H9 (cell line): ENCODE measurements around the gene SELENOH. TPM values are rescaled to one million over a fixed set of nuclear protein-coding genes. Genes with fewer than 3 reads are reported as not detected.

Experiments
- DNase-seq: peaks from one replicate; pipeline ENCODE4 v3.0.0-alpha.2; 2017
- H2AFZ ChIP-seq: one replicate; pipeline ENCODE4 v1.6.1; 2013; ENCODE audit warnings: mild to moderate bottlenecking, low read length, control low read depth, moderate library complexity
- H2AK5ac ChIP-seq: 2 replicates; pipeline ENCODE4 v1.6.1; 2013; ENCODE audit warnings: low read length, control low read depth, mixed read lengths; ENCODE audit not compliant: insufficient read length
- H2BK120ac ChIP-seq: one replicate; pipeline ENCODE4 v1.6.1; 2013; ENCODE audit warnings: low read depth, mild to moderate bottlenecking, low read length, control low read depth, inconsistent platforms; ENCODE audit not compliant: poor library complexity, severe bottlenecking
- H2BK12ac ChIP-seq: 2 replicates; pipeline ENCODE4 v1.6.1; 2013; ENCODE audit warnings: low read length, control low read depth, mixed read lengths, low read depth; ENCODE audit not compliant: insufficient read length
- H2BK15ac ChIP-seq: 2 replicates; pipeline ENCODE4 v1.6.1; 2013; ENCODE audit warnings: low read depth, low read length, control low read depth
- H2BK20ac ChIP-seq: one replicate; pipeline ENCODE4 v1.6.1; 2013; ENCODE audit warnings: low read depth, mild to moderate bottlenecking, low read length, control low read depth, inconsistent platforms; ENCODE audit not compliant: poor library complexity, severe bottlenecking
- H2BK5ac ChIP-seq: 2 replicates; pipeline ENCODE4 v1.6.1; 2013; ENCODE audit warnings: low read length, control low read depth, mixed read lengths; ENCODE audit not compliant: insufficient read length
- H3K14ac ChIP-seq: 2 replicates; pipeline ENCODE4 v1.6.1; 2013; ENCODE audit warnings: low read length, control low read depth; ENCODE audit not compliant: insufficient read depth
- H3K18ac ChIP-seq: 2 replicates; pipeline ENCODE4 v1.6.1; 2013; ENCODE audit warnings: low read depth, mild to moderate bottlenecking, mixed read lengths, low read length, control low read depth; ENCODE audit not compliant: insufficient read length
- H3K23ac ChIP-seq: 2 replicates; pipeline ENCODE4 v1.6.1; 2013; ENCODE audit warnings: low read length, control low read depth, mixed read lengths, low read depth; ENCODE audit not compliant: insufficient read length
- H3K23me2 ChIP-seq: 2 replicates; pipeline ENCODE4 v1.6.1; 2013; ENCODE audit warnings: low read depth, mild to moderate bottlenecking, mixed read lengths, low read length, control low read depth; ENCODE audit not compliant: insufficient read length, poor library complexity, severe bottlenecking
- H3K27ac ChIP-seq: 2 replicates; pipeline ENCODE4 v1.5.1; 2013; ENCODE audit warnings: low read length, control low read depth, mixed read lengths, low read depth; ENCODE audit not compliant: insufficient read length
- H3K27me3 ChIP-seq: 2 replicates; pipeline ENCODE4 v1.6.1; 2013; ENCODE audit warnings: low read length, control low read depth, inconsistent platforms; ENCODE audit not compliant: insufficient read depth
- H3K4ac ChIP-seq: 2 replicates; pipeline ENCODE4 v1.6.1; 2013; ENCODE audit warnings: low read depth, mild to moderate bottlenecking, control low read depth, inconsistent platforms, low read length, moderate library complexity
- H3K4me1 ChIP-seq: 2 replicates; pipeline ENCODE4 v1.6.1; 2013; ENCODE audit warnings: low read length, control low read depth, inconsistent platforms; ENCODE audit not compliant: insufficient read depth
- H3K4me2 ChIP-seq: 2 replicates; pipeline ENCODE4 v1.6.1; 2013; ENCODE audit warnings: low read length, control low read depth, mixed read lengths; ENCODE audit not compliant: insufficient read length, insufficient read depth
- H3K56ac ChIP-seq: 2 replicates; pipeline ENCODE4 v1.6.1; 2013; ENCODE audit warnings: low read depth, mild to moderate bottlenecking, mixed read lengths, low read length, control low read depth; ENCODE audit not compliant: insufficient read length
- H3K79me1 ChIP-seq: 2 replicates; pipeline ENCODE4 v1.6.1; 2013; ENCODE audit warnings: low read depth, mild to moderate bottlenecking, moderate library complexity, low read length, control low read depth, inconsistent platforms; ENCODE audit not compliant: insufficient read depth, poor library complexity, severe bottlenecking
- H3K79me2 ChIP-seq: 2 replicates; pipeline ENCODE4 v1.6.1; 2013; ENCODE audit warnings: low read length, control low read depth, inconsistent platforms; ENCODE audit not compliant: insufficient read depth
- H3K9ac ChIP-seq: 2 replicates; pipeline ENCODE4 v1.6.1; 2013; ENCODE audit warnings: low read length, control low read depth, mixed read lengths; ENCODE audit not compliant: insufficient read length; ENCODE audit errors: extremely low read depth
- H3K9me3 ChIP-seq: one replicate; pipeline ENCODE4 v1.6.1; 2013; ENCODE audit warnings: low read depth, low read length, inconsistent platforms; ENCODE audit not compliant: control insufficient read depth
- H3T11ph ChIP-seq: one replicate; pipeline ENCODE4 v1.6.1; 2013; ENCODE audit warnings: mild to moderate bottlenecking, low read length, control low read depth, inconsistent platforms
- H4K20me1 ChIP-seq: one replicate; pipeline ENCODE4 v1.6.1; 2013; ENCODE audit not compliant: control insufficient read depth, insufficient read length, insufficient read depth
- H4K5ac ChIP-seq: 2 replicates; pipeline ENCODE4 v1.6.1; 2013; ENCODE audit warnings: low read depth, mild to moderate bottlenecking, mixed read lengths, low read length, control low read depth; ENCODE audit not compliant: insufficient read length
- H4K8ac ChIP-seq: replicated peaks from 2 replicates; pipeline ENCODE4 v1.6.1; 2013; ENCODE audit warnings: low read length, control low read depth, mixed read lengths, low read depth; ENCODE audit not compliant: insufficient read length
- H4K91ac ChIP-seq: 2 replicates; pipeline ENCODE4 v1.6.1; 2013; ENCODE audit warnings: low read depth, mild to moderate bottlenecking, moderate library complexity, mixed read lengths, low read length, control low read depth; ENCODE audit not compliant: insufficient read length
- H3K27ac Mint-ChIP-seq, 3 experiments: 2 replicates in 2 of 3; 3 replicates in 1 of 3; pipeline ENCODE4 v1.8.0; 2020 to 2021; ENCODE audit warnings: mixed read lengths in 3 of 3, mild to moderate bottlenecking in 1 of 3, moderate library complexity in 1 of 3
- H3K27me3 Mint-ChIP-seq: 2 replicates; pipeline ENCODE4 v1.8.0; 2021; ENCODE audit warnings: low read depth, mild to moderate bottlenecking, moderate library complexity, mixed read lengths
- H3K36me3 Mint-ChIP-seq, 3 experiments: 2 replicates in 2 of 3; 3 replicates in 1 of 3; pipeline ENCODE4 v1.8.0; 2020 to 2021; ENCODE audit warnings: low read depth in 3 of 3, mixed read lengths in 3 of 3; ENCODE audit not compliant: insufficient read depth in 1 of 3
- H3K4me1 Mint-ChIP-seq, 2 experiments: 2 replicates each; pipeline ENCODE4 v1.8.0; 2020; ENCODE audit warnings: mixed read lengths in 2 of 2
- H3K4me3 Mint-ChIP-seq, 2 experiments: 2 replicates in 1 of 2; 3 replicates in 1 of 2; pipeline ENCODE4 v1.8.0; 2020 to 2021; ENCODE audit warnings: mild to moderate bottlenecking in 2 of 2, mixed read lengths in 2 of 2, moderate library complexity in 1 of 2
- H3K9me3 Mint-ChIP-seq, 2 experiments: 2 replicates in 1 of 2; 3 replicates in 1 of 2; pipeline ENCODE4 v1.8.0; 2020; ENCODE audit warnings: mild to moderate bottlenecking in 2 of 2, mixed read lengths in 2 of 2, moderate library complexity in 1 of 2
- CTCF ChIP-seq: fragments of 200-600 bp; sonication (generic); conservative IDR thresholded peaks from 3 replicates; pipeline ENCODE4 v1.8.0; 2021; ENCODE audit warnings: antibody characterized with exemption, mild to moderate bottlenecking
- WGBS: extraction: QIAGEN DNeasy Blood & Tissue Kit; methylation state at CpG from one replicate; pipeline ENCODE4 v1.1.7; 2013; ENCODE audit warnings: missing lambda C conversion rate, low lambda C conversion rate, mixed read lengths; ENCODE audit not compliant: insufficient read length; ENCODE audit errors: extremely low coverage; 5-methylcytosine and 5-hydroxymethylcytosine counted together
- total RNA-seq: library from RNA; stranded (reverse); gene quantifications from 2 replicates; pipeline ENCODE4 v1.2.1, GENCODE V29; 2021

SELENOH gene
- total RNA-seq, 1 experiment from 2014 or later = 251 TPM

- peaks cover 7% of the 10 kb centered on the region for H3K23me2 ChIP-seq
- no peaks in the 10 kb centered on the region for H4K20me1 ChIP-seq
- peak overlapping the region; percentile 61 for H3K18ac ChIP-seq
- no peak overlapping the region for H2AFZ ChIP-seq
- no peak for DNase-seq
- peak overlapping the region; percentile 98 for H3K27ac ChIP-seq
- H3K79me1 ChIP-seq = peaks cover 3% of the 10 kb centered on the region
- peak overlapping the region; percentile 93 for H2BK120ac ChIP-seq
- peak overlapping the region; percentile 99 for H3K9ac ChIP-seq
- H3K4ac ChIP-seq = no peak overlapping the region
- peaks cover 45% of the 10 kb centered on the region for H3K79me2 ChIP-seq
- Mint-ChIP-seq H3K27ac (peak overlapping the region; percentile 98 to 100 (median 100)), H3K4me1 (peaks cover 34 to 37% of the 10 kb centered on the region in 2 experiments), H3K9me3 (0 out of 5 replicates have a peak, but pooled peaks cover 0 to 3% of the 10 kb centered on the region in 2 experiments), H3K4me3 (peak overlapping the region; percentile 93 to 96), H3K27me3 (no peaks in the 10 kb centered on the region), H3K36me3 (peaks cover 7 to 20% (median 14%) of the 10 kb centered on the region in 3 experiments; a peak in 6 of 7 replicates)
- no peak overlapping the region for H2BK5ac ChIP-seq
- no peak overlapping the region for H4K91ac ChIP-seq
- H2AK5ac ChIP-seq = no peak overlapping the region
- H3K14ac ChIP-seq = peak overlapping the region; percentile 45; the same call in 1 of the 2 replicates
- H3K27me3 ChIP-seq = no peaks in the 10 kb centered on the region
- peak overlapping the region; percentile 92 for H3K4me2 ChIP-seq
- no peak overlapping the region for H3K23ac ChIP-seq
- H2BK20ac ChIP-seq = no peak overlapping the region
- no peak overlapping the region for H4K8ac ChIP-seq
- TF ChIP-seq CTCF = no peak
- no peak overlapping the region for H3T11ph ChIP-seq
- no peaks in the 10 kb centered on the region for H3K9me3 ChIP-seq
- no peak overlapping the region for H3K56ac ChIP-seq
- no peak overlapping the region for H2BK15ac ChIP-seq
- H3K4me1 ChIP-seq = no peaks in the 10 kb centered on the region; the same call in 1 of the 2 replicates
- WGBS = no CpG with 5 or more reads among the region's 9 CpGs
- H4K5ac ChIP-seq = no peak overlapping the region
- no peak overlapping the region for H2BK12ac ChIP-seq
These were observed 21.1 kb downstream of the SELENOH start for GRCh38 chr11:57762235-57762861.
